H9 (cell line): ENCODE results near the gene USP7. TPM values are rescaled to one million over a fixed set of nuclear protein-coding genes. Genes with fewer than 3 reads are reported as not detected.

Experiments
- DNase-seq: peaks from one replicate; pipeline ENCODE4 v3.0.0-alpha.2; 2017
- H2AFZ ChIP-seq: one replicate; pipeline ENCODE4 v1.6.1; 2013; ENCODE audit warnings: mild to moderate bottlenecking, low read length, control low read depth, moderate library complexity
- H2AK5ac ChIP-seq: 2 replicates; pipeline ENCODE4 v1.6.1; 2013; ENCODE audit warnings: low read length, control low read depth, mixed read lengths; ENCODE audit not compliant: insufficient read length
- H2BK120ac ChIP-seq: one replicate; pipeline ENCODE4 v1.6.1; 2013; ENCODE audit warnings: low read depth, mild to moderate bottlenecking, low read length, control low read depth, inconsistent platforms; ENCODE audit not compliant: poor library complexity, severe bottlenecking
- H2BK12ac ChIP-seq: 2 replicates; pipeline ENCODE4 v1.6.1; 2013; ENCODE audit warnings: low read length, control low read depth, mixed read lengths, low read depth; ENCODE audit not compliant: insufficient read length
- H2BK15ac ChIP-seq: 2 replicates; pipeline ENCODE4 v1.6.1; 2013; ENCODE audit warnings: low read depth, low read length, control low read depth
- H2BK20ac ChIP-seq: one replicate; pipeline ENCODE4 v1.6.1; 2013; ENCODE audit warnings: low read depth, mild to moderate bottlenecking, low read length, control low read depth, inconsistent platforms; ENCODE audit not compliant: poor library complexity, severe bottlenecking
- H2BK5ac ChIP-seq: 2 replicates; pipeline ENCODE4 v1.6.1; 2013; ENCODE audit warnings: low read length, control low read depth, mixed read lengths; ENCODE audit not compliant: insufficient read length
- H3K14ac ChIP-seq: 2 replicates; pipeline ENCODE4 v1.6.1; 2013; ENCODE audit warnings: low read length, control low read depth; ENCODE audit not compliant: insufficient read depth
- H3K18ac ChIP-seq: 2 replicates; pipeline ENCODE4 v1.6.1; 2013; ENCODE audit warnings: low read depth, mild to moderate bottlenecking, mixed read lengths, low read length, control low read depth; ENCODE audit not compliant: insufficient read length
- H3K23ac ChIP-seq: 2 replicates; pipeline ENCODE4 v1.6.1; 2013; ENCODE audit warnings: low read length, control low read depth, mixed read lengths, low read depth; ENCODE audit not compliant: insufficient read length
- H3K23me2 ChIP-seq: 2 replicates; pipeline ENCODE4 v1.6.1; 2013; ENCODE audit warnings: low read depth, mild to moderate bottlenecking, mixed read lengths, low read length, control low read depth; ENCODE audit not compliant: insufficient read length, poor library complexity, severe bottlenecking
- H3K27ac ChIP-seq: 2 replicates; pipeline ENCODE4 v1.5.1; 2013; ENCODE audit warnings: low read length, control low read depth, mixed read lengths, low read depth; ENCODE audit not compliant: insufficient read length
- H3K27me3 ChIP-seq: 2 replicates; pipeline ENCODE4 v1.6.1; 2013; ENCODE audit warnings: low read length, control low read depth, inconsistent platforms; ENCODE audit not compliant: insufficient read depth
- H3K4ac ChIP-seq: 2 replicates; pipeline ENCODE4 v1.6.1; 2013; ENCODE audit warnings: low read depth, mild to moderate bottlenecking, control low read depth, inconsistent platforms, low read length, moderate library complexity
- H3K4me1 ChIP-seq: 2 replicates; pipeline ENCODE4 v1.6.1; 2013; ENCODE audit warnings: low read length, control low read depth, inconsistent platforms; ENCODE audit not compliant: insufficient read depth
- H3K4me2 ChIP-seq: 2 replicates; pipeline ENCODE4 v1.6.1; 2013; ENCODE audit warnings: low read length, control low read depth, mixed read lengths; ENCODE audit not compliant: insufficient read length, insufficient read depth
- H3K56ac ChIP-seq: 2 replicates; pipeline ENCODE4 v1.6.1; 2013; ENCODE audit warnings: low read depth, mild to moderate bottlenecking, mixed read lengths, low read length, control low read depth; ENCODE audit not compliant: insufficient read length
- H3K79me1 ChIP-seq: 2 replicates; pipeline ENCODE4 v1.6.1; 2013; ENCODE audit warnings: low read depth, mild to moderate bottlenecking, moderate library complexity, low read length, control low read depth, inconsistent platforms; ENCODE audit not compliant: insufficient read depth, poor library complexity, severe bottlenecking
- H3K79me2 ChIP-seq: 2 replicates; pipeline ENCODE4 v1.6.1; 2013; ENCODE audit warnings: low read length, control low read depth, inconsistent platforms; ENCODE audit not compliant: insufficient read depth
- H3K9ac ChIP-seq: 2 replicates; pipeline ENCODE4 v1.6.1; 2013; ENCODE audit warnings: low read length, control low read depth, mixed read lengths; ENCODE audit not compliant: insufficient read length; ENCODE audit errors: extremely low read depth
- H3K9me3 ChIP-seq: one replicate; pipeline ENCODE4 v1.6.1; 2013; ENCODE audit warnings: low read depth, low read length, inconsistent platforms; ENCODE audit not compliant: control insufficient read depth
- H3T11ph ChIP-seq: one replicate; pipeline ENCODE4 v1.6.1; 2013; ENCODE audit warnings: mild to moderate bottlenecking, low read length, control low read depth, inconsistent platforms
- H4K20me1 ChIP-seq: one replicate; pipeline ENCODE4 v1.6.1; 2013; ENCODE audit not compliant: control insufficient read depth, insufficient read length, insufficient read depth
- H4K5ac ChIP-seq: 2 replicates; pipeline ENCODE4 v1.6.1; 2013; ENCODE audit warnings: low read depth, mild to moderate bottlenecking, mixed read lengths, low read length, control low read depth; ENCODE audit not compliant: insufficient read length
- H4K8ac ChIP-seq: replicated peaks from 2 replicates; pipeline ENCODE4 v1.6.1; 2013; ENCODE audit warnings: low read length, control low read depth, mixed read lengths, low read depth; ENCODE audit not compliant: insufficient read length
- H4K91ac ChIP-seq: 2 replicates; pipeline ENCODE4 v1.6.1; 2013; ENCODE audit warnings: low read depth, mild to moderate bottlenecking, moderate library complexity, mixed read lengths, low read length, control low read depth; ENCODE audit not compliant: insufficient read length
- H3K27ac Mint-ChIP-seq, 3 experiments: 2 replicates in 2 of 3; 3 replicates in 1 of 3; pipeline ENCODE4 v1.8.0; 2020 to 2021; ENCODE audit warnings: mixed read lengths in 3 of 3, mild to moderate bottlenecking in 1 of 3, moderate library complexity in 1 of 3
- H3K27me3 Mint-ChIP-seq: 2 replicates; pipeline ENCODE4 v1.8.0; 2021; ENCODE audit warnings: low read depth, mild to moderate bottlenecking, moderate library complexity, mixed read lengths
- H3K36me3 Mint-ChIP-seq, 3 experiments: 2 replicates in 2 of 3; 3 replicates in 1 of 3; pipeline ENCODE4 v1.8.0; 2020 to 2021; ENCODE audit warnings: low read depth in 3 of 3, mixed read lengths in 3 of 3; ENCODE audit not compliant: insufficient read depth in 1 of 3
- H3K4me1 Mint-ChIP-seq, 2 experiments: 2 replicates each; pipeline ENCODE4 v1.8.0; 2020; ENCODE audit warnings: mixed read lengths in 2 of 2
- H3K4me3 Mint-ChIP-seq, 2 experiments: 2 replicates in 1 of 2; 3 replicates in 1 of 2; pipeline ENCODE4 v1.8.0; 2020 to 2021; ENCODE audit warnings: mild to moderate bottlenecking in 2 of 2, mixed read lengths in 2 of 2, moderate library complexity in 1 of 2
- H3K9me3 Mint-ChIP-seq, 2 experiments: 2 replicates in 1 of 2; 3 replicates in 1 of 2; pipeline ENCODE4 v1.8.0; 2020; ENCODE audit warnings: mild to moderate bottlenecking in 2 of 2, mixed read lengths in 2 of 2, moderate library complexity in 1 of 2
- CTCF ChIP-seq: fragments of 200-600 bp; sonication (generic); conservative IDR thresholded peaks from 3 replicates; pipeline ENCODE4 v1.8.0; 2021; ENCODE audit warnings: antibody characterized with exemption, mild to moderate bottlenecking
- WGBS: extraction: QIAGEN DNeasy Blood & Tissue Kit; methylation state at CpG from one replicate; pipeline ENCODE4 v1.1.7; 2013; ENCODE audit warnings: missing lambda C conversion rate, low lambda C conversion rate, mixed read lengths; ENCODE audit not compliant: insufficient read length; ENCODE audit errors: extremely low coverage; 5-methylcytosine and 5-hydroxymethylcytosine counted together
- total RNA-seq: library from RNA; stranded (reverse); gene quantifications from 2 replicates; pipeline ENCODE4 v1.2.1, GENCODE V29; 2021

The USP7 gene
- total RNA-seq, 1 experiment from 2014 or later: 192 TPM

GRCh38 chr16:8866884-8867215, 96.9 kb downstream of the USP7 start:
- peaks cover 47% of the 10 kb centered on the region; the same call in 1 of the 2 replicates for H3K79me2 ChIP-seq
- no peak overlapping the region for H3K23ac ChIP-seq
- H3T11ph ChIP-seq: no peak overlapping the region

More at GRCh38 chr16:8866884-8867215, 96.9 kb downstream of the USP7 start:
- no peak overlapping the region for H2BK5ac ChIP-seq
- peaks cover 20% of the 10 kb centered on the region; the same call in 1 of the 2 replicates for H3K4me1 ChIP-seq
- no CpG with 5 or more reads among the region's 16 CpGs for WGBS
- TF ChIP-seq CTCF: no peak
- H2BK20ac ChIP-seq: no peak overlapping the region
- 0 out of 2 replicates have a peak overlapping the region, but pooled peaks have one; percentile 9 for H3K14ac ChIP-seq
- peak overlapping the region; percentile 99 for H3K4me2 ChIP-seq
- no peak overlapping the region for H4K8ac ChIP-seq
- H3K56ac ChIP-seq: no peak overlapping the region
- peaks cover 7 to 17% (median 12%) of the 10 kb centered on the region in 3 experiments; a peak in 6 of 7 replicates for H3K36me3 Mint-ChIP-seq
- no peak overlapping the region for H2AFZ ChIP-seq
- H3K27ac ChIP-seq: no peak overlapping the region
- H3K27ac Mint-ChIP-seq: peak overlapping the region; percentile 54 to 96 (median 93)
- H2BK12ac ChIP-seq: no peak overlapping the region
- H4K5ac ChIP-seq: no peak overlapping the region
- peaks cover 5% of the 10 kb centered on the region for H4K20me1 ChIP-seq
- no peak overlapping the region for H4K91ac ChIP-seq
- H3K4me1 Mint-ChIP-seq: peaks cover 52 to 58% of the 10 kb centered on the region in 2 experiments
- H2BK15ac ChIP-seq: no peak overlapping the region
- no peaks in the 10 kb centered on the region; a peak in 2 of 5 replicates for H3K9me3 Mint-ChIP-seq
- peaks cover 2% of the 10 kb centered on the region; the same call in 1 of the 2 replicates for H3K27me3 Mint-ChIP-seq
- H3K27me3 ChIP-seq: no peaks in the 10 kb centered on the region
- no peaks in the 10 kb centered on the region for H3K79me1 ChIP-seq
- H3K18ac ChIP-seq: no peak overlapping the region
- DNase-seq: no peak
- no peak overlapping the region for H2AK5ac ChIP-seq
- H2BK120ac ChIP-seq: no peak overlapping the region
- peak overlapping the region; percentile 74 for H3K9ac ChIP-seq
- H3K9me3 ChIP-seq: no peaks in the 10 kb centered on the region
- no peak overlapping the region for H3K4ac ChIP-seq
- H3K23me2 ChIP-seq: peaks cover 15% of the 10 kb centered on the region
- H3K4me3 Mint-ChIP-seq: peak overlapping the region; percentile 90
